NCI-H345 (cell line): ENCODE results near the gene LNPK.
"Not testable (repeated sequence)": the region's sequence is repeated elsewhere in the genome, so short reads cannot be mapped to it uniquely, and the experiment has no call there.

Experiments used
- DNase-seq: peaks from one replicate; lab custom pipeline; 2025; lab: John Stamatoyannopoulos, UW

The LNPK gene

DNA sequence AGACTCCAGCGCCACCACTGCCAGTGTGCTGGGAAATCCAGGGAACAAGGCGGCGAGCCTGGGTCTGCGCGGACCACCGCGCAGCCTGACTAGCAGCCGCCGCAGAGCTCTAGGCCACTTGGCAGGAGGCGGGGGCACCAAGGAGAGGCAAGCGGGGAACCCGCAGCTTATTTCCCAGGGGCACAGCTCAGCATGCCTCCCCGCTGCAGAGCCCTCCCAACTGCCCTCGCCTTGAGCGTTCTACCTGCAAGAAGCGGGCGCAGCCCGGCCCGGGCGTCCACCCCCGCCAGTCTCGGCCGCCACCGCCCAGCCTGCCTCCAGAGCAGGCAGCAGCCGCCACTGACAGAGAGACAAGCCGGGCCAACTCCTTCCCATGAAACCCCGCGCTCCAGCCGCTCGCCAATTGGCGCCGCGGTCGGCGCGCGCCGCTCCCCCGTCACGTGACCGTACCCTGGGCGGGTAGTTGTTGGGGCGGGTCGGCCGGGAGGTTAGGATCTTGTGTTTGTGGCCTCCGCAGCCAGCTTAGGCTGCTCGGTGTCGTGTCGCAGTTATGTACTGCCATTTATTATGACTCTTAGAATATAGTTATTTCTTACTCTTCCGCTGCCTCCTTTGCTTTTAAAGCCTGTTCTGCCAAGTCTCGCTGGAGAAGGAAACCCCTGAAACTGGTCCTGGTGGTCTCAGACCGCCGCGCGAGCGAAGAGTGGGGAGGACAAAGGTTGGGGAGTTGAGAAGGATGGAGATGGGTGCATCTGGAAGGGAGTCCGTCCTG lies at the start of gene LNPK:
Gene LNPK, minus strand, starts transcription at position 352 of the 772 bp plus-strand sequence. CDS start 6,683 bp downstream, outside the sequence.
- peak; percentile 93 for DNase-seq

- no peak for DNase-seq
Measured at GRCh38 chr2:176039375-176039774, 37.3 kb upstream of the LNPK start.

GRCh38 chr2:176038694-176039093 lies 36.6 kb upstream of the LNPK start:
- DNase-seq, result no peak

- DNase-seq, result no peak
Measured at GRCh38 chr2:176035013-176035691, 33.1 kb upstream of the LNPK start.

- no peak for DNase-seq
Measured at GRCh38 chr2:176027806-176028205, 25.7 kb upstream of the LNPK start.

DNA sequence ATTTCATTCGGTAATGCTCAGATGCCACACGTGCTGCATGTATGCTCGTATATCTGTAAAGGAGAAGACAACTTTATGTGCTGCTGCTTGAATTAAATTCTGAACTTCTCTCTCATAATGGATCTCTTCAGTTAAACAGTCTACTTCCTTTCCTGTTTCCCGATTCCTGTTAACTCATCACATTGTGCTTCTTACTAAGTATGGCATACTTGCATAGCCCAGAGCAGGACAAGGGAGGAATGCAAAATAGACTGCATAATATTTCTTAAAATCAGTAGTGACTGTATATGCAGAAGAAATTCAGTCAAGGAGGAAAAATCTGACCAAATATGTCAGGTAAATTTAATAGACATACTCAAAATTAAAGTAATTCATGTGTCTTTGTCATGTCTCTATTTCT lies 23.9 kb upstream of the LNPK start:
- no peak for DNase-seq

GRCh38 chr2:176024083-176024482 lies 22.0 kb upstream of the LNPK start:
- DNase-seq, result no peak

DNA sequence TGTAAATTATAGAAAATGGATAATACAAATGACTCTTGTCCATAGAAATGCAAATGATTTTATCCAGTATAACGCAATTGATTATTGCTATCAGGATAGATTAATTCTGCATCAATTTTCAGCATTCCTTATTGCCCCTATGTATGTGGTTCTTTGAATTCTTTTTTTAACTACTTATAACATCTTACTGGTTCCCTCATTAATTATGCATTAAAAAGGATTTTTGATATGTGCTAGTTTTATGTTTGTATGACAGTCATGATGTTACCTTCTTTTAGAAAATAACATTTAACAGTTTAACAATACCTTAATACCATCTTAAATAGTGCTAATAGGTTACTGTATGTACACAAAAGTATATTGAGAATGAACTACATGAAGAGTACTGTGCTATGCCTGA lies 20.0 kb upstream of the LNPK start:
- DNase-seq, result no peak

- no peak for DNase-seq
Measured at GRCh38 chr2:176020400-176020799, 18.3 kb upstream of the LNPK start.

DNA sequence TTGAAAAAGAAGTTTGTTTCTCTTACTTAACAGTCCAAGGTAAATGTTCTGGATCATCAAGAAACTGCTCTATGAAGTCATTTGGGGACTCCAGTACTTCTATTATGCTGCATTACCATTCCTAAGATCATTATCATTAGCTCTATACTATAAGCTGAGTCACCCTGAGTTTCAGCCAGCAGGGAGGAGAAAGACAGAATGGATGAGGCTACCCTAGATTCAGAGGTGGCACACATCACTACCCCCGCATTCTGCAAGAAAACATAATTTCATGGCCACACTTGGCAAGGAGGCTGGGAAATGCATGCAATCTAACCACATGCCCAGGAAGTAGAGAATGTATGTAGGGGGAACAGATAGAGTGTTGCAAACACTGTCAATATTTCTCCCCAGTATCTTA lies 16.6 kb upstream of the LNPK start:
- DNase-seq, result no peak

DNA sequence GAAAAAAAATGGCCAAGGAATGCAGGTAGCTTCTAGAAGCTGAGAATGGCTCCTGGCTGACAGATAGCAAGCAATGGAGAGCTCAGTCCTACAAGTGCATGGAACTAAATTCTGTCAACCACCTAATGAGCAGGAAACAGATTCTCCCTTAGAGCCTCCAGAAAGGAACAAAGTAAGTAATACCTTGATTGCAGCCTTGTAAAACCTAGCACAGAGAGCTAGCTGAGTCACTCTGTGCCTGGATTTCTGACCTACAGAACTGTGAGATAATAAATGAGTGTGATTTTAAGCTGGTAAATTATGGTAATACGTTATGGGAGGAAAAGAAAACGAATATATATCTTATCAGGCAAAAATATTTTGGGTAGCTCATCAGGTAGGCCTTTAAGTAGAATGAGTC lies 7.4 kb upstream of the LNPK start:
- no peak for DNase-seq

GRCh38 chr2:176004934-176005333 lies 2.9 kb upstream of the LNPK start:
- no peak for DNase-seq

- DNase-seq, result no peak
Measured at GRCh38 chr2:176003958-176004357, 1.9 kb upstream of the LNPK start.

DNA sequence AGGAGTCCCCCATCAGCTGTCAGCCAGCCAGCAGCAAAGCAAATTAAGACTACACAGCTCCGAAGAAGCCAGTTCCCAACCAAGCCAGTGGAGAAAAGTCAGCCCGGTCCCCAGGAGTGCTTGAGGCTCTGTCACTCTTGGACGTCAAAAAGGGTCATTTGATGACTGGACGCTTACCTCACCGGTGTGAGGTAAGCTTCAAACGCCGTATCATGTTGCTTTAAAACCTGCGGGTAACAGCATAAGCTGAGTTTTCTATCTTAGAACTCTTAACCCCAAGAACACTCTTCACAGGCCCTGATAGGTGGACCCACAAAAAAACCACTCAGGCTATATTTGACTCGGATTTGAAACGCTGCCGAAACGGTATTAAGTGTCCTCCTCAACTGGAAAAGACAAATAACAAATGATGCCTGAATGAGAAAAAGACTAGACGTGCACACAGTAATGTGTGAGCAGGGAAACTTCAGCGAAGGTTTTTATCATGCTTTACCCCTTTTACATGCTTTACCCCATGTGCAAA lies 682 bp upstream of the LNPK start:
- peak; percentile 54 for DNase-seq

GRCh38 chr2:176001281-176001915 lies 669 bp downstream of the LNPK start:
- peak; percentile 61 for DNase-seq

DNA sequence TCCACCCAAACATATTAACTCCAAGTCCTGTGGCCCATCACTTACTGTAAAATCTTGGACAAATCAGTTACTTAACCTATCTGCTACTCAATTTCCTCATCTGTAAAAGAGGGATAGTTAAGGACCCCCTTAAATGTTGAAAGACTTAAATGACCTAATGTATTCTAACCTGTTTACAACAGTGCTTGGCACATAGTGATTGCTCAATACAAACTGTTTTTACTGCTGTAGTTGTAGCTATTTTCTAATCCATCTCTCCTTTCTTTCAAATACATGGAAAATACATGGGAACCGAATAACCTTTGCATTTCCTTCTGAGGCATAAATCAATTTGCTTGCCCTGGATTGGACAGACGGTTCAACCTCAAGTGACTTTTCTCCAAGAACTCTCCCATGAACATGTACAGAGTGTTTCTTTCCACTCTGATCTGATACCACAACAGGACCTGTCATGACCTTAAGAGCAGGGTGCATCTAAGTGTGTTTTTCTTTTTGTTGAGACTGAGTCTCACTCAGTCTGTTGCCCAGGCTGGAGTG lies 2.7 kb downstream of the LNPK start:
- no peak for DNase-seq

DNA sequence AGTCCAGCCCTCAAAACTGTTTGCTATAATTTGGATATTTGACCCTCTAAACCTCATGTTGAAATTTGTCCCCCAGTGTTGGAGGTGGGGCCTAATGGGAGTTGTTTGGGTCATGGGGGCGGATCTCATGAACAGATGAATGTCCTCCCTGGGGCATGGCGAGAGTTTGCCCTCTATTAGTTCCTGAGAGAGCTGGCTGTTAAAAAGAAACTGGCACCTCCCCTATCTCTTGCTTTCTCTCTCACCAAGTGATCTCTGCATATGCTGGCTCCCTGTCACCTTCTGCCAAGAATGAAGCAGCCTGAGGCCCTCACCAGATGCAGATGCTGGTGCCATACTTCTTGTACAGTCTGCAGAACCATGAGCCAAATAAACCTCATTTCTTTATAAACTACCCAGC lies 12.0 kb downstream of the LNPK start:
- no peak for DNase-seq

- DNase-seq, result not testable (repeated sequence)
Measured at GRCh38 chr2:175987126-175987525, 14.9 kb downstream of the LNPK start.

DNA sequence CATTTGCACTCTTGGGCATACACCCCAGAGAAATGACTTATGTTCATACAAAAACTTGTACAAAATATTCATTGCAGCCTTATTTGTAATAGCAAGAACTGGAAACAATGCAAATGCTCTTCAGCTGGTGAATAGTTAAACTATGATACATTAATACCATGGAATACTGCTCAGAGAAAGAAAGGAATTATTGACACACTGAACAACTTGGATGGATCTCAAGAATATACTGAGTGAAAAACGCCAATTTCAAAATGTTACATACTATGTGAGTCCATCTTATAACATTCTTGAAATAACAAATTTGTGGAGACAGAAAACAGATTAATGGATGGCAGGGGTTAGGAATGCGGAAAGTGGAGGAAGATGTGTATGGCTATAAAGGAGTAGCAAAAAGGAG lies 17.2 kb downstream of the LNPK start:
- no peak for DNase-seq

GRCh38 chr2:175981551-175981950 lies 20.5 kb downstream of the LNPK start:
- no peak for DNase-seq

- no peak for DNase-seq
Measured at GRCh38 chr2:175976391-175977157, 25.5 kb downstream of the LNPK start.

DNA sequence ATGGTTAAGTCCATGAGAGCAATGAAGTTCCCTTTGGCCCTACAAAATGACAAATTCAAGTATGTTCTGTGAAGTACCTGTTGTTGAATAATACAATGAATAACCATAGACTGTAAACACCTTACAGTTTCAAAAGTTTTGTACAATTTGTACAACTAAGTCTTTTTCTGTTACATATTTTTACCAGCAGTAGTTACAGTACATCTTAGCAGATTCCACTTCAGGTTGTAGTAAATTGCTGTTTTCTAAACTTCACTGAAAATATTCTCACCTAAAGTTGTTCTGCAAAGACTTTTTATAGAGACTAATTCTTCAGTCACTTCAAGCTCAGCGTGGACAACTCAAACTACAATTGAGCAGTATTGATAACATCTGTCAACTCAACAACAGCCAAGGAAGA lies 28.7 kb downstream of the LNPK start:
- DNase-seq, result no peak
